GM13977 (cell line): ENCODE data around the gene ZBP1.

Experiments used
- DNase-seq: peaks from one replicate; pipeline ENCODE4 v3.0.0; 2012; ENCODE audit warnings: low spot score
- CTCF ChIP-seq: IDR thresholded peaks from 2 replicates; pipeline ENCODE4 v1.5.1; 2012; ENCODE audit warnings: mild to moderate bottlenecking, control low read depth; ENCODE audit not compliant: insufficient read depth; ENCODE audit errors: extremely low read depth, missing control alignments
- in situ Hi-C: fragments of 300-500 bp; cut with MboI; formaldehyde crosslinking; loops from one replicate; pipeline ENCODE4 v1.12.0; 2022; ENCODE audit warnings: low sequenced_read_pairs, low pct_unique_long_range_greater_than_20kb, mixed read lengths, inconsistent platforms; ENCODE audit not compliant: unreplicated experiment

Gene ZBP1

GRCh38 chr20:57598491-57598890 lies 21.7 kb downstream of the ZBP1 start:
- DNase-seq, result no peak
- in situ Hi-C loops, result no loop called here
- TF ChIP-seq CTCF, result no peak

GRCh38 chr20:57598060-57598459 lies 22.2 kb downstream of the ZBP1 start:
- no peak for DNase-seq
- TF ChIP-seq CTCF, result no peak
- in situ Hi-C loops, result no loop called here

GRCh38 chr20:57596998-57597939 lies 23.0 kb downstream of the ZBP1 start:
- peak; percentile 90 for DNase-seq
- in situ Hi-C loops, result no loop called here
- TF ChIP-seq CTCF, result peak; percentile 98

- TF ChIP-seq CTCF, result no peak
- no peak for DNase-seq
- in situ Hi-C loops, result no loop called here
Observed at GRCh38 chr20:57596358-57596757, 23.9 kb downstream of the ZBP1 start.

- in situ Hi-C loops, result no loop called here
- no peak for TF ChIP-seq CTCF
- no peak for DNase-seq
Observed at GRCh38 chr20:57595041-57596030, 24.9 kb downstream of the ZBP1 start.
